T-helper 2 cell (primary cell): ENCODE results near the gene ASF1A.

Source experiments
- DNase-seq, 5 experiments: peaks; one replicate each; pipeline versions ENCODE4 v3.0.0 to v3.0.0-alpha.2; 2012 to 2022

Gene ASF1A

DNA sequence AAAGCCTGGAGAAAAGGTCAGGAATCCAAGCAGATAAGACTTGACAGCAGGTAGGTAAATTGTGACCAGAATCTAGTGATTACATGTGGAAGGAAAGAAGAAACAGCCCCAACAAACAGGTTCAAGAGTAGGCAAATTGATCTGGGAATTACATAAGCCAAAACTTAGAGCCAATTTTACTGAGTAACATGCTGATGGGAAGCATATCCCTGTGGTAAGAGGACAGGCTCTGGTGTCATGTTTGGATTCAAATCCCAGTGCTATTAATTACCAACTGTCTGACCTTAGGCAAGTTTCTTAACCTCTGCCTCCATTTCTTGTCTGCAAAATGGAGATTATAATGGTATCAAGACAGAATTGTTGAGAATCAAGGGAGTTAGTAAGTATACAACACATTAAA is 20.6 kb downstream of the ASF1A start:
- no peak for DNase-seq

DNA sequence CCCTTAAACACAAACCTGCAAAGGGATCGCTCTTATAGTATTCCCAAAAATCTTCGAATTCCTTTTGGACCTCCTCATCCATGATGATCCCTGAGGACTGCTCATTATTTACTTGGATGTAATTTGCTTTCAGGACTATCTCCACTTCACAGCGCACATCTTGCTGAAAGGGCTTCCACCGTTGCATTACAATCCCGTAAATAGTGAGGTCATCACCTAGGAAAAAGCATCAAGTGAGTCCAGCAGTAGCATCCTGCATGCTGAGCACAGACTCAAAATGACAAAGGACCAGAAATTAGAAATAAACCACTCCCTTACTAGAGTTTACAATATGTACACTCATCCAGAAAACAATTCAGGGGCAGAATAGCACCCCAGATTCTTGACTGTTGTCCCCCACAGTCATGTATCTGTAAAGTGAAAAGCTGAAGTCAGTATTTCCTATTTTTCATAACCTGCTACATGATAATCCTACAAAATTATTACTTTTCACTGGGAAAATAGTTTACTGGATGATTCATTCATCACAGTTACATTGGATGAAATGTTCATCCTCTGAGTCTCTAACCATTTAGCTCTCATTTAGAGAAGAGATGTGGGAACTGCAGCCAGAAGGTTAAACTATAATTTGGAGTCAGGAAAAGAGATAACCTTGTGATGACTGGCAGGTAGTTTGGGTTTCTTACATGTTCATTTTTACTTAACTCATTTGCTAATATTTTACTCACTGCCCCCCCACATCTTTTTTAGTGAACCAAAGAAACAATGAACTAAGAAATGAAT is 23.8 kb downstream of the ASF1A start:
- no peak for DNase-seq

DNA sequence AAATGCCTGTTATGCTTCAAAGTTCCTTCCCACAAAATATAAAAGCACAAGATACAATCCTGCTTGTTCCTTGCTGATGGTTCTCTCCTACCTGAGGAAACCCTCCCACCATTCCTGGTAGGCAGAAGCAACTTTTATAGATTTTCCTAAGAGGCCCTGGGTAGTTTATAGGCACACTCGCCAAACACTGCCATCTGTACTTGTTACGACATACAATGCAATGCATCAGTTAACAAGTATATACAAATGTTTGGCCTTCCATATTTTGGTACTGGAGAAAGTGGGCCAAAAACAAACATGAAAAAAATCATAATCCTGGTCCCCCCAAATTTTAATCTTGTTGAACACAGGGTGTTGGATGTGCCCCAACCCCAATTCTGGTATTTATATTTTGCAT is 24.4 kb downstream of the ASF1A start:
- no peak for DNase-seq

DNA sequence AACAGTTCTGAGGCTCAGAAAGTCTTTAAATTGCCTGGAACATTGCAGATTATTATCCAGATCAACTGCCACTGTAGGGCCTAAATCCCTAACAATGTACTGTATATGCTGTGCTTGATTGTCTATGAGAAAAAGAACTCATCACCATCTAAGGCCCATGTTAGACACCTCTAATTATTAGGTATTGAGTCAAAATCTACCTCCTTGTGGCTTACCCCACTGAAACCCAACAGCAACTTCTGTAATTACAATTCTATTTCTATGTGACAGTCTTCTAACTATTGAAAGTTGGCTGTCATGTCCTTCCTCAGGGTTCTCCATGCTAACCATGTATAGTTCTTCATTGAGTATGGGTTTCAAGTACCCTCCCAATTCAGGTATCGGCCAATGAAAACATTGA is 27.1 kb downstream of the ASF1A start:
- no peak for DNase-seq

DNA sequence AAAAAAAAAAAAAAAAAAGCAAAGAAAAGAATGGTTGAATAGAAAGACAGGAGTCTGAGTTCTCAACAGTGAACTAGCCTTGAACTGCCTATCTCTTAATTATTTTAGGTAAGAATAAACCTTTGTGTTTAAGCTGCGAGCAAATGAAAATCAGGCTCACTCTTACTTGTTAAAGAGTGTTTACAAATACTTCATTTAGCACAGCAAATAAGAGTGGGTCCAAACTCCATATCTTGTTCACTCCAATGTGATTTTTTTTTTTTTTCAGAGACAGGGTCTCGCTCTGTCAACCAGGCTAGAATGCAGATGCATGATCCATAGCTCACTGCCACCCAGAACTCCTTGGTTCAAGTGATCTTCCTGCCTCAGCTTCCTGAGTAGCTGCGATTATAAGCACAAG is 29.1 kb downstream of the ASF1A start:
- DNase-seq = no peak

DNA sequence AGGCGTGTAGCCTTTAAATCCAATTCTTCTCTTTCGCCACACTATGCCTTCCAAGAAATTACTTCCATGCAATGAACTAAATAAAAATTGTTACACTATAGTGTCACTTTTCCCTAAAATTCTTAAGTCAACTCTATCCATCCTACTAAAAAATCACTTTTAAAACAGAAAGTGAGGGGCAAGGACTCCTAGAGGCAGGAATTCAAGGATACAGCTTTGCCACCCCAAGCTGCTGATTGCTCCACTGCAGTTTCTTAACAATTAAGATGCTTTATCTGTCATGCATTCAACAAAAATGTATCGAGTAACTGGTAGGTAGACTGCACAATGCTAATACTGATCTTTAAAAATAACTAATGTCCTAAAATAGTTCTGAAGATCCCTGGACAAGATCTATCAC is 36.7 kb downstream of the ASF1A start:
- no peak for DNase-seq

DNA sequence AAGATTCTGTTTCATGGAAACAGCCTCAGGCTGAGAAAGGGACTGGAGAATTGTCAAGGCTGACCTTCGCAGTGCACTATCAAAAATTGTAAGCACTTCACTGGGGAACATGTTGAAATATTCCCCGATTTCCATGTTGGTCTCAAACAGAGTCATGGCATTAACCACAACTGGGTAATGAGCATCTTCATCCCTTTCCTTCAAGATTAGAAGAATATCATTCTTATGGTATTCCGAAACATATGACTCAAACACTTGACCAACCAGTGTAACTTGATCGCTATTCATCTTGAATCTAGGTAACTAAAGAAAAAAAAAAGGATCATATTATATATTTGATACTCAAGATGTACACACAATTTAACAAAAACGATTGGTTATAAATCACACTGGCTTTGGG is 37.5 kb downstream of the ASF1A start:
- DNase-seq = no peak

DNA sequence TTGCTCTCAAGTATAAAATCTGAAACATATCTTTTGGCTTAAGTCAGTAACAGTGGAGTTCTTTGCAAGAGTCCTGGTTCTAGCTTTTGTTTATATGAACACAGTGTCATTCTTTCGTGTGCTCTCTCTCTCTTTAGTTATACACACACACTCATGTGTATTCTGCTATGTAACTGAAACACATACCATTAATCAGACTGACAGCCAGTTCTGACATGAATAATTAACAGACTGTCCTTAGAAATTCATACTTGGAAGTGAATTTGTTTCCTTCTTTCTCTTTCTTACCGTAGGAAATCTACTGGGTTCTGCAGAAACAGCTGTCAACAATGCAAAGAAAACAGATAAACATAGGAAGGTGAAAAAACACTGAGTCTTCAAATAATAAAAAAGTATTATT is 38.5 kb downstream of the ASF1A start:
- DNase-seq = no peak

DNA sequence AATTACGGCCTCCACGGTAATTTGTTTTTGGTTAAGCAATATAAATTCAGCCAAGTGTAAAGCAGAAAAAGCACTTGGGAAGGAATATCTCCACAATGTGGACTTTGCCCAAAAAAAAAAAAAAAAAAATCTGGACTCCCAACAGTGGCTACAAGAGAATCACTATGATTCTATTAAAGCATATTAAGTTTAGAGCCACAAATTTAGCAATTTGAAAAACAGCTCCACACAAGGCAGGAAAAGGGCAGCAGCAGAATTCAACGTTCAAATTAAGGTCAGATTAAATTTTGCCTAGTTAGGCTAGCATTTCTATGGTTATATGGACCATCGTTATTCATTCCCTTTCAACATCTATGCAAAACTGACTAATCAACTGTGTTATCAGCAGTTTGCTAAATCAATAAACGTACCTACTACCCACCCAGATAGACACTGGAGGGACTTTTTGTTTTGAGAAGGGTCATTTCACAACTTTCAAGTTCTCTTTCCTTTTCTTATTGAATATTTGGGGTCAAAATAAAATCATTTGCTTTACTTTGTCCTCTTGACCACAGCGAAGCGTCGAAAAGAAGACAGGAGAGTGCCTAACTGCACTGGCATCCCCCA is 40.0 kb downstream of the ASF1A start:
- DNase-seq = no peak

DNA sequence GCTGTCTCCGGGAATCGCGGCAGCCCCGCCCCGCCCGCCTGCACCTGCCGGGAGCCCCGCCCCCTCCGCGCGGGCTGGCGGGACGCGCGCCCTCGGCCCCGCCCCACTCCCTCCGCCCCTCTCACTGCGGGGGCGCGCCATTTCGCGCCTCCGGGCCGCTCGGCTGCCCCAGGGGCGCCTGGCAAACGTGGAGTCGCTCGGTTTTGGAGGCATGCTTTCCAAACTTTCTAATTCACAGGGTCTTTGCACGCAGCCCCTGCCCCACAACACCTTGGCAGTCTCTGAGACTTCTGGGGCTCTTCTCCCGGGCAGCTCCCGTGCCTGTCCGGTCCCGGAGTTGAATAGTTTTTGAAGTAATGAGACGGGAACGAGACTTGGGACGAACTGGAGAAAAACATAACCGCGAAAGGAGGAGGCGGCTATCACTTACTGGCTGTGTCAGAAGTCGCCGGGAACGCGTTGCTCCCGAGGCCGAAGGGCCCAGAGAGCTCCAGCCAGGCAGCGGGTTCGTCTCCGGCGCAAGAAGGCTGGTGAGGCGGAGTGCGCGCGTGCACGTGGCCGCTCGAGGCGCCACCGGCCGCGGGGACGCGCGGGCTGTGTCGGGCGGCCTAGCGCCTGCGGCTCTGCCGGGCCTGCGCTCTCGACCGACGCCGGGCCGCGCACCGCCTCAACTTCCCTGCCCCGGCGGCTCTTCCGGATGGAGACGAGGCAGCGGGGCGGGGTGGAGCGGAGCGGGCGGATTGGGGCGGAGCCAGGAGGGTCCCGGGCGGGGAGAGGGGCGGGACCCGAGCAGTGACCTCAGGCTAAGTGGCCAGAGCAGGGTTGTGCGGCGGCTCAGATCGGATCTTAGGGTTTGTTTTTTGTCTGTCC is 40.7 kb downstream of the ASF1A start, which contains the start of gene MCM9:
Gene MCM9 (minus strand): TSS at position 699 of the 870 bp plus-strand sequence. CDS start 3,436 bp downstream, outside the sequence.
- peak; percentile 76 to 96 (median 83) for DNase-seq

DNA sequence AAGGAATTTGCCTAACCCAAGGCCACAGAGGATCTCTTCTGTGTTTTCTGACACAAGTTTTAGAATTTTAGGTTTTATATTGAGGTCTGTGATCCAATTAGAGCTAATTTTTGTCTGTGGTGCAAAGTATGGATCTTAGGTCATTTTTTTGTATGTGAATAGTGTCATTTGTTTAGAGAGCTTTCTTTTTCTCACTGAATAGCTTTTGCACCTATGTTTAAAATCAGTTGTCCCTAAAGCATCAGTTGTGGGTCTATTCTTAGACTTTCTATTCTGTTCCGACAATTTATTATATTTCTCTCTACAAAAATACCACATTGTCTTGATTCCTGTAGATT is 41.3 kb downstream of the ASF1A start:
- DNase-seq = no peak

DNA sequence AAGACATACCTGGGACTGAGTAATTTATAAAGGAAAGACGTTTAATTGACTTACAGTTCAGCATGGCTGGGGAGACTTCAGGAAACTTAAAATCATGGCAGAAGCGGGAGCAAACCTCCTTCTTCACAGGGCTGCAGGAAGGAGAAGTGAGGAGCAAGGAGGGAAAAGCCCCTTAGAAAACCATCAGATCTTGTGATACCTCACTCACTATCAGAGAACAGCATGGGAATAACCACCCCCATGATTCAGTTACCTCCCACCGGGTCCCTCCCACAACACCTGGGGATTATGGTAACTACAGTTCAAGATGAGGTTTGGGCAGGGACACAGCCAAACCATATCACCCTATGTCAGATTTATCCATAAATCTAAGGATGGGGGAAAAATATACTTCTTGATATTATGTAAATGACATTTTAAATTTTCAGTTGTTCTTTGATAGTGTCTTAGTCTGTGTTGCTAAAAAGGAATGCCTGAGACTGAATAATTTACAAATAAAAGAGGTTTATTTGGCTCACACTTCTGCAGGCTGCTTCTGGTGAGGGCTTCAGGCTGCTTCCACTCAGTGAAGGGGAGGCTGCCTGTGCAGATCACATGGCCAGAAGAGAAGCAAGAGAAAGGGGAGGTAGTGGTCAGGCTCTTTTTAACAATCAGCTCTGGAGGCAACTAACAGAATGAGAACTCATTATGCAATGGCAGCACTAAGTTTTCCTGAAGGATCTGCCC is 42.2 kb downstream of the ASF1A start:
- peak in 1 of 5 experiments; percentile 1 for DNase-seq

DNA sequence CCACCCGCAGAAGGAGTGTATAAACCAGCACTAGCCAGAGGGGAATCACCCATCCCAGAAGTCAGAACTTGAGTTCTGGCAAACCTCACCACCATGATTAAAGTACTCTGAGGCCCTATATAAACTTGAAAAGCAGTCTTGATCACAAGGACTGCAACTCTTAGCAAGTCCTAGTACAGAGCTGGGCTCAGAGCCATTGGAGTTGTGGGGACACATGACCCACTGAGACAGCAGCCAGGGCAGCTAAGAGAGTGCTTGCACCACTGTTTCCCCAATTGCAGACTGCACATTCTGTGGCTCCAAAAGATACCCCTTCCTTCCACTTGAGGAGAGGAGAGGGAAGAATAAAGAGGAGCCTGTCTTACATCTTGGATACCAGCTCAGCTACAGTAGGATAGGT is 45.7 kb downstream of the ASF1A start:
- DNase-seq = no peak

DNA sequence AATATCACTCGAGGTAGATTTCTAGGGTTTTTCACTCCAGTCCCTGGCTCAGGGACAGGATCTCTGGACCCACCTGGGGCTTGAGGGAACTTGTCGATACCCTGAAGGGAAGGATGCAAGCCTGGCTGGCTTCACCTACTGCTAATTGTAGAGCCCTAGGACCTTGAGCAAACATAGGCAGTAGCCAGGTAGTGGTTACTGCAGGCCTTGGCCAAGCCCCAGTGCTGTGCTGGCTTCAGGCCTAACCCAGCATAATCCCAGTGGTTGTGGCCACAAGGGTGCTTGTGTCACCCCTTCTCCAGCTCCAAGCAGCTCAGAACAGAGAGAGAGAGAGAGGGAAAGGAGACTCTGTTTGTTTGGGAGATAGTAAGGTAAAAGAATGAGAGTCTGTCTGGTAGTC is 46.8 kb downstream of the ASF1A start:
- DNase-seq = no peak

DNA sequence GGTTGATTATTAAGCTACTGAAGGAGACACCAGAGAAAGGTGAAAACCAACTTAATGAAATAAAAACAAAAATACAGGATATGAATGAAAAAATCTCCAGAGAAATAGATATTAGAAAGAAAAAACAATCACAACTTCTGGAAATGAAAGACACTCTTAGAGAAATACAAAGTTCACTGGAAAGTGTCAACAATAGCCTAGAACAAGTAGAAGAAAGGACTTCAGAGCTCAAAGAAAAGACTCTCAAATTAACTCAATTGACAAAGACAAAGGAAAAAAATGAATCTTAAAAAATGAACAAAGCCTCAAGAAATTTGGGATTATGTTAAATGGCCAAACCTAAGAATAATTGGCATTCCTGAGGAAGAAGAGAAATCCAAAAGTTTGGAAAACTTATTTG is 51.3 kb downstream of the ASF1A start:
- no peak for DNase-seq

DNA sequence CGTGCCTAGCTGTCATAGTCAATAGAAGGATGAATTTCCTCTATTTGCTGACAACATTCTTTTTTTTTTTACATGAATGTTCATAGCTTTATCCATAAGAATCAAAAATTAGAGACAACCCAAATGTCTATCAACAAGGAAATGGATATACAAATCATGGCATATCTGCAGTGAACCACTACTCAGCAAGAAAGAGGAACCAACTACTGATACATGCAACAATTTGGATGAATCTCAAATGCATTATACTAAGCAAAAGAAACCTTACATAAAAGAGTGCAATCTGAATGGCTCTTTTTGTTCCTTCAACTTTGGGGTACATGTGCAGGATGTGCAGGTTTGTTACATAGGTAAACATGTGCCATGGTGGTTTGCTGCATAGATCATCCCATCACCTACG is 58.7 kb downstream of the ASF1A start:
- DNase-seq = no peak

DNA sequence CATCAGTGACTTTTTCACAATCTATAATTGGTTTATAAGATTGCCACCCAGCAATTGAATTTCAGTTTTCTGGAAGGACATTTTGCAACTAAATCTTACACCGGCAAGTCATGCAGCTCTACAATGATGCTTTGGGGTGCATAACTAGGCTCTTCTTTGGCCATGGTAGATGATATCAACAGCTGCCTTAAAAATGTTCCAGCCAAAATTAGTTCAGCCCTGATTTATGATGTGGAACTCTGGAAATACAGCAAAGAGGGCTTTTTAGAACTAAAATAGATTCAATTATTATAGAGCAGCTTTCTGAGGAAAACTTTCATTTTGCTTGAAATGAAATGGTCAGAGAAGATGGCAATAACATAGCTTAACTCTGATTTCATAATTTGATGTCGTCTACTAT is 59.4 kb downstream of the ASF1A start:
- no peak for DNase-seq
